ENCODE data around the gene TMTC2. TPM values are rescaled to one million over a fixed set of nuclear protein-coding genes. Genes with fewer than 3 reads are reported as not detected.
"Not testable (repeated sequence)": the region's sequence is repeated elsewhere in the genome, so short reads cannot be mapped to it uniquely, and the experiment has no call there.

TMTC2 gene
- total RNA-seq, 6 experiments from 2014 or later = 0.74 to 1.9 (median 0.96) TPM

- no peaks in the 10 kb centered on the region for H3K4me1 ChIP-seq
- no peak overlapping the region for H3K4me3 ChIP-seq
- no peak for TF ChIP-seq POLR2A (IDR thresholded peaks at IDR 0.05)
- no peak for TF ChIP-seq CTCF (IDR thresholded peaks at IDR 0.05)
- no peaks in the 10 kb centered on the region for H3K27me3 ChIP-seq
- ATAC-seq (no peak), DNase-seq (no peak)
- 96% methylated on average over 2 of the region's 2 CpGs for WGBS (ENCODE audit: insufficient coverage, low coverage, low lambda C conversion rate, missing lambda C conversion rate)
- H3K9me3 ChIP-seq = no peaks in the 10 kb centered on the region
- no peaks in the 10 kb centered on the region for H3K36me3 ChIP-seq
- H3K27ac ChIP-seq = no peak overlapping the region
- intact Hi-C loops (cut with DNase I) = no loop called here
These were observed 117.9 kb downstream of the TMTC2 start for GRCh38 chr12:82804601-82805000.

- H3K27me3 ChIP-seq; ATAC-seq; H3K27ac ChIP-seq; H3K9me3 ChIP-seq; intact Hi-C loops (cut with DNase I); DNase-seq; H3K4me1 ChIP-seq; H3K4me3 ChIP-seq; H3K36me3 ChIP-seq: not testable (repeated sequence)
- WGBS (ENCODE audit: insufficient coverage, low coverage, low lambda C conversion rate, missing lambda C conversion rate) = 74% methylated on average over 2 of the region's 2 CpGs
These were observed 118.3 kb downstream of the TMTC2 start for GRCh38 chr12:82805004-82805403.

GRCh38 chr12:82805812-82806497 is 119.2 kb downstream of the TMTC2 start:
- TF ChIP-seq CTCF (IDR thresholded peaks at IDR 0.05) = no peak
- no peak for TF ChIP-seq POLR2A (IDR thresholded peaks at IDR 0.05)
- Histone ChIP-seq H3K27me3 (no peaks in the 10 kb centered on the region), H3K4me3 (no peak overlapping the region), H3K9me3 (no peaks in the 10 kb centered on the region), H3K27ac (no peak overlapping the region), H3K36me3 (no peaks in the 10 kb centered on the region), H3K4me1 (no peaks in the 10 kb centered on the region)
- ATAC-seq (no peak), DNase-seq (no peak)
- intact Hi-C loops (cut with DNase I) = no loop called here
- WGBS (ENCODE audit: insufficient coverage, low coverage, low lambda C conversion rate, missing lambda C conversion rate) = 74% methylated on average over 4 of the region's 4 CpGs

GRCh38 chr12:82807132-82807737 is 120.5 kb downstream of the TMTC2 start:
- ATAC-seq = no peak
- intact Hi-C loops (cut with DNase I) = no loop called here
- no peaks in the 10 kb centered on the region for H3K27me3 ChIP-seq
- no peaks in the 10 kb centered on the region for H3K36me3 ChIP-seq
- H3K4me1 ChIP-seq = no peaks in the 10 kb centered on the region
- no peak overlapping the region for H3K27ac ChIP-seq
- H3K9me3 ChIP-seq = no peaks in the 10 kb centered on the region
- no peak for TF ChIP-seq CTCF (IDR thresholded peaks at IDR 0.05)
- TF ChIP-seq POLR2A (IDR thresholded peaks at IDR 0.05) = no peak
- no peak overlapping the region for H3K4me3 ChIP-seq
- no peak for DNase-seq

- Histone ChIP-seq H3K4me1 (no peaks in the 10 kb centered on the region), H3K4me3 (no peak overlapping the region), H3K27me3 (no peaks in the 10 kb centered on the region), H3K27ac (no peak overlapping the region), H3K9me3 (no peaks in the 10 kb centered on the region), H3K36me3 (no peaks in the 10 kb centered on the region)
- 83% methylated on average over 5 of the region's 5 CpGs for WGBS (ENCODE audit: insufficient coverage, low coverage, low lambda C conversion rate, missing lambda C conversion rate)
- ATAC-seq = no peak
- DNase-seq = no peak
- intact Hi-C loops (cut with DNase I) = no loop called here
- TF ChIP-seq POLR2A (IDR thresholded peaks at IDR 0.05) (no peak), CTCF (IDR thresholded peaks at IDR 0.05) (no peak)
These were observed 123.9 kb downstream of the TMTC2 start for GRCh38 chr12:82810568-82810967.
